ENCODE results near the gene IL32. TPM values are rescaled to one million over a fixed set of nuclear protein-coding genes. Genes with fewer than 3 reads are reported as not detected.
A peak's percentile ranks its signal among the peaks of the same experiment; 100 is the strongest.

IL32 gene
- total and polyA plus RNA-seq, 2 of the 4 experiments (the other 2 are of a cell fraction): 25.6 to 95.7 TPM

DNA sequence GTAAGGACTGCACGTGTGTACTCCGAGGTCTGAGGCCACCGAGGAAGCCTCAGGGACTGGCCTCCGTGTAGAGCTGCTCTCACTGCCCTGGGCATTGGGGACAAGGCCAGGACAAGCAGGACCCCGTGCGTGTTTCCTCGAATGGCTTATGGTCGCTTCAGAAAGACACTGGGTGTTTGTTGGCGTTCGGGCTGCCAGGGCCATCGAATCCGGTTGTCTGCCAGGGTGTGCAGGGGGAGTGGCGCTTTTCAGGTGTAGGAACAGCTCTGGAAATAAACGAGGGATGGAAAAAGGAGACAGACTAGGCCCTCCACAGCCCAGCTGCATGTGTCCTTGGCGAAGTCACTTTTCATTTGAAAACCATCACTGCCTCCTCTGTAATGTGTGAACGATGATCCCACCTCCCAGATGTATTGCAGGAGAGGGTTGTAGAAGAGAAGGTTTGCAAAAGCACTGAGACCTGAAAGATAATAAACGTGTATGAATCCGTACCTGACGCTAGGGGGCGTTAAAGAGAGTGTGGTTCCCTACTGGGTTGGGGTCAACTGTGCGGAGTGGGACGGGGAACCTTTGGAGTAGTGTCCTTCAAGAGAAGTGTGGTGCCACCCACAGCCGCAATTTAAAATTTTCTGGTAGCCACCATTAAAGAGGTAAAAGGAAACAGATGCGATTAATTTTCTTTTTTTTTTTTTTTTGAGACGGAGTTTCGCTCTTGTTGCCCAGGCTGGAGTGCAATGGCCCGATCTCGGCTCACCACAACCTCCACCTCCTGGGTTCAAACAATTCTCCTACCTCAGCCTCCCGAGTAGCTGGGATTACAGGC is 35.8 kb downstream of the IL32 start:
- H4K8ac ChIP-seq (ENCODE audit: low read depth in 2 of 2, low read length in 2 of 2): peak overlapping the region; percentile 75 to 89; a peak in 3 of 4 replicates
- peak overlapping the region; percentile 33; the same call in 1 of the 2 replicates for H2AK5ac ChIP-seq (ENCODE audit: low read depth, low read length)
- H4K5ac ChIP-seq (ENCODE audit: low read depth, low read length): no peak overlapping the region
- 44% methylated on average over 8 of the region's 29 CpGs; no CpG with 5 or more reads in 1 of the 2 experiments for WGBS, 2 experiments (ENCODE audit: extremely low coverage in 2 of 2, insufficient read length in 1 of 2)
- H2BK15ac ChIP-seq (ENCODE audit: low read depth, low read length): no peak overlapping the region
- H3K4ac ChIP-seq (ENCODE audit: low read depth, low read length): no peak overlapping the region
- DNase-seq (no peak), ATAC-seq (ENCODE audit: low read depth) (no peak)
- no peak overlapping the region for H4K91ac ChIP-seq (ENCODE audit: insufficient read depth, low read depth, low read length)
- no peaks in the 10 kb centered on the region for H3K36me3 ChIP-seq (ENCODE audit: control insufficient read depth, insufficient read depth, low read length)
- TF ChIP-seq POLR2A (IDR thresholded peaks at IDR 0.05; ENCODE audit: low read depth, low read length): no peak
- TF ChIP-seq, protein P1, sequence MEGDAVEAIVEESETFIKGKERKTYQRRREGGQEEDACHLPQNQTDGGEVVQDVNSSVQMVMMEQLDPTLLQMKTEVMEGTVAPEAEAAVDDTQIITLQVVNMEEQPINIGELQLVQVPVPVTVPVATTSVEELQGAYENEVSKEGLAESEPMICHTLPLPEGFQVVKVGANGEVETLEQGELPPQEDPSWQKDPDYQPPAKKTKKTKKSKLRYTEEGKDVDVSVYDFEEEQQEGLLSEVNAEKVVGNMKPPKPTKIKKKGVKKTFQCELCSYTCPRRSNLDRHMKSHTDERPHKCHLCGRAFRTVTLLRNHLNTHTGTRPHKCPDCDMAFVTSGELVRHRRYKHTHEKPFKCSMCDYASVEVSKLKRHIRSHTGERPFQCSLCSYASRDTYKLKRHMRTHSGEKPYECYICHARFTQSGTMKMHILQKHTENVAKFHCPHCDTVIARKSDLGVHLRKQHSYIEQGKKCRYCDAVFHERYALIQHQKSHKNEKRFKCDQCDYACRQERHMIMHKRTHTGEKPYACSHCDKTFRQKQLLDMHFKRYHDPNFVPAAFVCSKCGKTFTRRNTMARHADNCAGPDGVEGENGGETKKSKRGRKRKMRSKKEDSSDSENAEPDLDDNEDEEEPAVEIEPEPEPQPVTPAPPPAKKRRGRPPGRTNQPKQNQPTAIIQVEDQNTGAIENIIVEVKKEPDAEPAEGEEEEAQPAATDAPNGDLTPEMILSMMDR (conservative IDR thresholded peaks at IDR 0.05; ENCODE audit: low read depth, low read length): peak; percentile 45
- TF ChIP-seq FOS (IDR thresholded peaks at IDR 0.05; ENCODE audit: low read depth, low read length): no peak
- TF ChIP-seq MAZ (IDR thresholded peaks at IDR 0.05; ENCODE audit: borderline replicate concordance, low read depth, low read length): no peak
- H2AK9ac ChIP-seq (replicated peaks; ENCODE audit: low read depth, low read length, poor library complexity): peak overlapping the region; percentile 65
- no peak overlapping the region for H2BK120ac ChIP-seq (ENCODE audit: low read depth, low read length)
- BruUV-seq (replicated peaks): no TSS peak
- no peak overlapping the region for H3K56ac ChIP-seq (ENCODE audit: extremely low read depth, insufficient read depth, low read length)
- in situ Hi-C loops (cut with MboI; ENCODE audit: low sequenced_read_pairs): loop anchor here (5.0 kb wide), 1 partner anchor 39 kb away; no protein-coding TSS in a partner anchor
- peaks cover 3% of the 10 kb centered on the region for H3K4me1 ChIP-seq (ENCODE audit: control insufficient read depth, insufficient read depth, low read length)
- no peak overlapping the region for H2BK20ac ChIP-seq (ENCODE audit: low read depth, low read length)
- no peak overlapping the region for H3K9ac ChIP-seq (ENCODE audit: low read depth, low read length)
- dilution Hi-C loops (cut with HindIII; ENCODE audit: low sequenced_read_pairs, unreplicated experiment): no loop called here
- H3K79me1 ChIP-seq (ENCODE audit: low read depth in 1 of 2, low read length in 2 of 2): no peaks in the 10 kb centered on the region
- no peak overlapping the region for H3K4me2 ChIP-seq (ENCODE audit: low read depth, low read length)
- H4K20me1 ChIP-seq (ENCODE audit: insufficient read depth, low read length): no peaks in the 10 kb centered on the region
- H2BK5ac ChIP-seq (ENCODE audit: low read depth, low read length, poor library complexity, severe bottlenecking): no peak overlapping the region
- H3K27me3 ChIP-seq (ENCODE audit: control insufficient read depth, insufficient read depth, low read length): peaks cover 25% of the 10 kb centered on the region
- no peaks in the 10 kb centered on the region for H3K9me3 ChIP-seq (ENCODE audit: control insufficient read depth, insufficient read depth, low read length)
- peak overlapping the region; percentile 52 for H2AFZ ChIP-seq (replicated peaks; ENCODE audit: low read length, poor library complexity)
- no peak overlapping the region for H3K23ac ChIP-seq (ENCODE audit: low read depth, low read length)
- no peak overlapping the region for H3K18ac ChIP-seq (ENCODE audit: low read depth, low read length)
- ChIA-PET POLR2A (ENCODE audit: unreplicated experiment) (no interaction called here), CTCF (interaction anchor here (0.6 kb wide), 1 partner anchor 54 kb away, joined by 3 read pairs; no protein-coding TSS in a partner anchor)
- intact Hi-C loops (cut with micrococcal nuclease): no loop called here
- H3K27ac ChIP-seq (ENCODE audit: insufficient read depth, low read length): no peak overlapping the region
- no peak overlapping the region for H3K14ac ChIP-seq (replicated peaks; ENCODE audit: low read depth, low read length)
- H3K4me3 ChIP-seq (ENCODE audit: insufficient read depth, low read depth, low read length): no peak overlapping the region
- H3K9me1 ChIP-seq (ENCODE audit: insufficient read depth, low read length): peaks cover 22% of the 10 kb centered on the region

All from IMR-90 (cell line).